IMR-90 (cell line): ENCODE measurements around the gene DCAKD. TPM values are rescaled to one million over a fixed set of nuclear protein-coding genes. Genes with fewer than 3 reads are reported as not detected.

Experiments
- ATAC-seq: fragments of 200-7000 bp; cut with Tn5 transposase; 2 replicates; pipeline ENCODE4 v1.9.1; 2020; ENCODE audit warnings: low read depth, mild to moderate bottlenecking, moderate library complexity
- BruUV-seq: library from RNA; stranded (reverse); fragments of 400-500 nt; replicated peaks from 2 replicates; lab custom pipeline; 2021; lab: Mats Ljungman, UMichigan
- CTCF ChIA-PET: fragments of 300-600 bp; formaldehyde crosslinking; extraction: SDS; loops from one replicate; lab custom pipeline; 2021; ENCODE audit warnings: antibody characterized with exemption; lab: Yijun Ruan, JAX
- POLR2A ChIA-PET: fragments of 300-600 bp; sonication (Branson Sonifier 250); formaldehyde crosslinking; loops from one replicate; lab custom pipeline; 2022; ENCODE audit warnings: antibody characterized with exemption; ENCODE audit not compliant: unreplicated experiment; lab: Charles Lee
- DNase-seq: peaks from one replicate; pipeline ENCODE4 v3.0.0; 2013
- H2AFZ ChIP-seq: replicated peaks from 2 replicates; pipeline ENCODE3; 2013; ENCODE audit warnings: low read length, mild to moderate bottlenecking; ENCODE audit not compliant: poor library complexity
- H2AK5ac ChIP-seq: 2 replicates; pipeline ENCODE4 v1.6.1; 2013; ENCODE audit warnings: low read depth, low read length, inconsistent platforms
- H2AK9ac ChIP-seq: replicated peaks from 2 replicates; pipeline ENCODE3; 2013; ENCODE audit warnings: mild to moderate bottlenecking, low read depth, low read length, moderate library complexity; ENCODE audit not compliant: poor library complexity
- H2BK120ac ChIP-seq: 2 replicates; pipeline ENCODE4 v1.6.1; 2013; ENCODE audit warnings: low read depth, low read length, inconsistent platforms
- H2BK15ac ChIP-seq: 3 replicates; pipeline ENCODE4 v1.6.1; 2013; ENCODE audit warnings: low read depth, low read length, inconsistent platforms
- H2BK20ac ChIP-seq: 2 replicates; pipeline ENCODE4 v1.6.1; 2013; ENCODE audit warnings: low read depth, mild to moderate bottlenecking, inconsistent platforms, low read length, moderate library complexity
- H2BK5ac ChIP-seq: 2 replicates; pipeline ENCODE4 v1.6.1; 2013; ENCODE audit warnings: mild to moderate bottlenecking, low read depth, low read length, inconsistent platforms; ENCODE audit not compliant: poor library complexity, severe bottlenecking
- H3K14ac ChIP-seq: replicated peaks from 2 replicates; pipeline ENCODE4 v1.6.1; 2013; ENCODE audit warnings: low read depth, low read length, inconsistent platforms
- H3K18ac ChIP-seq: 2 replicates; pipeline ENCODE4 v1.6.1; 2013; ENCODE audit warnings: low read depth, low read length, control low read depth
- H3K23ac ChIP-seq: 2 replicates; pipeline ENCODE4 v1.6.1; 2013; ENCODE audit warnings: low read depth, low read length, inconsistent platforms
- H3K27ac ChIP-seq: 2 replicates; pipeline ENCODE4 v1.5.1; 2013; ENCODE audit warnings: mild to moderate bottlenecking, control low read depth, low read length; ENCODE audit not compliant: insufficient read depth
- H3K27me3 ChIP-seq: 2 replicates; pipeline ENCODE4 v1.6.1; 2013; ENCODE audit warnings: low read length; ENCODE audit not compliant: control insufficient read depth, insufficient read depth
- H3K36me3 ChIP-seq: 2 replicates; pipeline ENCODE4 v1.6.1; 2013; ENCODE audit warnings: low read length, mixed read lengths; ENCODE audit not compliant: control insufficient read depth, insufficient read depth
- H3K4ac ChIP-seq: 2 replicates; pipeline ENCODE4 v1.6.1; 2013; ENCODE audit warnings: low read depth, low read length, inconsistent platforms
- H3K4me1 ChIP-seq: 2 replicates; pipeline ENCODE4 v1.6.1; 2013; ENCODE audit warnings: low read length, mixed read lengths; ENCODE audit not compliant: control insufficient read depth, insufficient read depth
- H3K4me2 ChIP-seq: 2 replicates; pipeline ENCODE4 v1.6.1; 2013; ENCODE audit warnings: low read depth, mild to moderate bottlenecking, control low read depth, low read length, moderate library complexity
- H3K4me3 ChIP-seq: 2 replicates; pipeline ENCODE4 v1.5.1; 2013; ENCODE audit warnings: low read depth, mild to moderate bottlenecking, control low read depth, low read length, moderate library complexity; ENCODE audit not compliant: insufficient read depth
- H3K56ac ChIP-seq: 2 replicates; pipeline ENCODE4 v1.6.1; 2013; ENCODE audit warnings: low read length, inconsistent platforms; ENCODE audit not compliant: insufficient read depth; ENCODE audit errors: extremely low read depth
- H3K79me1 ChIP-seq, 2 experiments: 2 replicates each; pipeline ENCODE4 v1.6.1; 2013; ENCODE audit warnings: low read length in 2 of 2, inconsistent platforms in 1 of 2, low read depth in 1 of 2
- H3K9ac ChIP-seq: 2 replicates; pipeline ENCODE4 v1.6.1; 2013; ENCODE audit warnings: low read depth, low read length, control low read depth
- H3K9me1 ChIP-seq: 2 replicates; pipeline ENCODE4 v1.6.1; 2013; ENCODE audit warnings: low read length, inconsistent platforms; ENCODE audit not compliant: insufficient read depth
- H3K9me3 ChIP-seq: 2 replicates; pipeline ENCODE4 v1.6.1; 2013; ENCODE audit warnings: low read length; ENCODE audit not compliant: control insufficient read depth, insufficient read depth
- H4K20me1 ChIP-seq: 2 replicates; pipeline ENCODE4 v1.6.1; 2013; ENCODE audit warnings: low read length, inconsistent platforms; ENCODE audit not compliant: insufficient read depth
- H4K5ac ChIP-seq: 2 replicates; pipeline ENCODE4 v1.6.1; 2013; ENCODE audit warnings: mild to moderate bottlenecking, low read depth, low read length, control low read depth
- H4K8ac ChIP-seq, 2 experiments: 2 replicates each; pipeline ENCODE4 v1.6.1; 2013; ENCODE audit warnings: low read depth in 2 of 2, low read length in 2 of 2, control low read depth in 1 of 2, inconsistent platforms in 1 of 2
- H4K91ac ChIP-seq: 2 replicates; pipeline ENCODE4 v1.6.1; 2013; ENCODE audit warnings: low read depth, low read length, inconsistent platforms; ENCODE audit not compliant: insufficient read depth
- CEBPB ChIP-seq: IDR thresholded peaks from 2 replicates; pipeline ENCODE4 v1.6.1; 2012; ENCODE audit warnings: low read depth, low read length, improper control_type of control experiment
- CHD1 ChIP-seq: IDR thresholded peaks from 2 replicates; pipeline ENCODE4 v1.6.1; 2012; ENCODE audit warnings: low read depth, low read length, improper control_type of control experiment
- ELK1 ChIP-seq: fragments of 150-350 bp; IDR thresholded peaks from 2 replicates; pipeline ENCODE4 v1.6.1; 2016; ENCODE audit warnings: low read depth, mild to moderate bottlenecking, low read length, moderate library complexity, borderline replicate concordance
- MAFK ChIP-seq: IDR thresholded peaks from 2 replicates; pipeline ENCODE4 v1.6.1; 2012; ENCODE audit warnings: low read depth, low read length, improper control_type of control experiment
- MAZ ChIP-seq: IDR thresholded peaks from 2 replicates; pipeline ENCODE4 v1.6.1; 2012; ENCODE audit warnings: low read depth, mild to moderate bottlenecking, low read length, improper control_type of control experiment, moderate library complexity, borderline replicate concordance
- POLR2A ChIP-seq: IDR thresholded peaks from 2 replicates; pipeline ENCODE4 v1.6.1; 2012; ENCODE audit warnings: mild to moderate bottlenecking, low read depth, low read length
- RCOR1 ChIP-seq: IDR thresholded peaks from 2 replicates; pipeline ENCODE4 v1.6.1; 2012; ENCODE audit warnings: mild to moderate bottlenecking, low read length, improper control_type of control experiment; ENCODE audit not compliant: insufficient replicate concordance
- RFX5 ChIP-seq: IDR thresholded peaks from 2 replicates; pipeline ENCODE4 v1.8.0; 2012; ENCODE audit warnings: low read depth, mild to moderate bottlenecking, low read length, moderate library complexity
- WGBS, 2 experiments: methylation state at CpG; one replicate each; pipeline versions ENCODE4 v1.1.5 to v1.1.7; 2013; ENCODE audit warnings: missing lambda C conversion rate in 2 of 2; ENCODE audit not compliant: insufficient read length in 1 of 2; ENCODE audit errors: extremely low coverage in 2 of 2; 5-methylcytosine and 5-hydroxymethylcytosine counted together
- dilution Hi-C: fragments of 300-500 bp; cut with HindIII; formaldehyde crosslinking; loops from one replicate; pipeline ENCODE4 v1.14.3; 2018; ENCODE audit warnings: low sequenced_read_pairs; ENCODE audit not compliant: unreplicated experiment
- in situ Hi-C: fragments of 300-500 bp; cut with MboI; formaldehyde crosslinking; loops from 3 replicates; pipeline ENCODE4 v1.14.3; 2019; ENCODE audit warnings: low sequenced_read_pairs, inconsistent platforms, mixed read lengths
- intact Hi-C: fragments of 100-400 bp; cut with micrococcal nuclease; formaldehyde crosslinking; loops from 2 replicates; pipeline ENCODE4 v1.10.0; 2022
- polyA plus RNA-seq, 3 experiments: library from polyadenylated mRNA; depleted of rRNA; stranded (reverse); fragments of >200 nt; gene quantifications; 2 replicates each; pipeline ENCODE4 v1.2.3, GENCODE V29; 2012; ENCODE audit warnings: low replicate concordance in 1 of 3
- total RNA-seq: library from RNA; depleted of rRNA; stranded (reverse); fragments of >200 nt; gene quantifications from 2 replicates; pipeline ENCODE4 v1.2.3, GENCODE V29; 2012

Gene DCAKD
- total and polyA plus RNA-seq, 2 of the 4 experiments (the other 2 are of a cell fraction): 31.3 to 47.9 TPM

GRCh38 chr17:45052052-45052772 lies 780 bp upstream of the DCAKD start:
- in situ Hi-C loops: no loop called here
- dilution Hi-C loops: no loop called here
- H3K27me3 ChIP-seq: no peaks in the 10 kb centered on the region
- no peak for DNase-seq
- H4K8ac ChIP-seq: peak overlapping the region; percentile 86 to 98
- peaks cover 9% of the 10 kb centered on the region; the same call in 1 of the 2 replicates for H3K9me1 ChIP-seq
- peak overlapping the region; percentile 99 for H2AK9ac ChIP-seq
- peak overlapping the region; percentile 87 for H2AFZ ChIP-seq
- POLR2A ChIA-PET: interaction anchor here (3.6 kb wide), 1 partner anchor 9 kb away, joined by 19 read pairs; the partner anchor contains the start of gene NMT1
- H4K5ac ChIP-seq: peak overlapping the region; percentile 32
- peak overlapping the region; percentile 98 for H3K14ac ChIP-seq
- peak overlapping the region; percentile 53 for H3K9ac ChIP-seq
- BruUV-seq: no TSS peak
- CTCF ChIA-PET: no interaction called here
- no peak overlapping the region for H2BK20ac ChIP-seq
- no peaks in the 10 kb centered on the region; the same call in 1 of the 2 replicates for H3K36me3 ChIP-seq
- H3K18ac ChIP-seq: no peak overlapping the region; the same call in 1 of the 2 replicates
- no peaks in the 10 kb centered on the region for H4K20me1 ChIP-seq
- H2BK15ac ChIP-seq: 0 out of 3 replicates have a peak overlapping the region, but pooled peaks have one; percentile 9
- H3K79me1 ChIP-seq: peaks cover 16 to 54% of the 10 kb centered on the region in 2 experiments
- ATAC-seq: no peak
- H3K23ac ChIP-seq: peak overlapping the region; percentile 100
- peak overlapping the region; percentile 37; the same call in 1 of the 2 replicates for H2BK120ac ChIP-seq
- peak overlapping the region; percentile 89 for H4K91ac ChIP-seq
- intact Hi-C loops: loop anchor here (5.0 kb wide), 1 partner anchor 80 kb away; the partner anchor contains the start of gene PLCD3
- peak overlapping the region; percentile 45 for H3K4me3 ChIP-seq
- H2AK5ac ChIP-seq: peak overlapping the region; percentile 91
- peaks cover 4% of the 10 kb centered on the region; the same call in 1 of the 2 replicates for H3K4me1 ChIP-seq
- peak overlapping the region; percentile 56 for H3K56ac ChIP-seq
- H3K4me2 ChIP-seq: peak overlapping the region; percentile 76
- peak overlapping the region; percentile 99 for H3K4ac ChIP-seq
- H3K9me3 ChIP-seq: no peaks in the 10 kb centered on the region
- WGBS, 2 experiments: 21% methylated on average over 4 of the region's 36 CpGs; no CpG with 5 or more reads in 1 of the 2 experiments
- TF ChIP-seq CHD1 (no peak), POLR2A (no peak), MAZ (no peak), RFX5 (no peak), RCOR1 (no peak), ELK1 (no peak), MAFK (no peak), CEBPB (no peak)
- H3K27ac ChIP-seq: peak overlapping the region; percentile 30
- peak overlapping the region; percentile 36 for H2BK5ac ChIP-seq
